GM19025 (cell line): ENCODE results near the gene SARS2.
A peak's percentile ranks its signal among the peaks of the same experiment; 100 is the strongest.
"Not testable (repeated sequence)": the region's sequence is repeated elsewhere in the genome, so short reads cannot be mapped to it uniquely, and the experiment has no call there.

Experiments
- ATAC-seq: cut with Tn5 transposase; IDR thresholded peaks from one replicate; pipeline ENCODE4 v1.9.1; 2021; ENCODE audit warnings: mild to moderate bottlenecking, low read depth, moderate library complexity; ENCODE audit not compliant: unreplicated experiment

The SARS2 gene

GRCh38 chr19:38929929-38930775 lies at the start of gene SARS2:
Gene SARS2, minus strand, starts transcription at chr19:38930763. Its CDS starts 27 bp downstream, at chr19:38930736.
- ATAC-seq, result peak; percentile 51

- ATAC-seq, result no peak
Observed at GRCh38 chr19:38979812-38980211, 49.2 kb upstream of the SARS2 start.

- no peak for ATAC-seq
Observed at GRCh38 chr19:38978326-38978689, 47.7 kb upstream of the SARS2 start.

- peak; percentile 81 for ATAC-seq
Observed at GRCh38 chr19:38977445-38978325, 47.1 kb upstream of the SARS2 start.

GRCh38 chr19:38975861-38976271 lies 45.3 kb upstream of the SARS2 start:
- no peak for ATAC-seq

- ATAC-seq, result no peak
Observed at GRCh38 chr19:38975214-38975860, 44.8 kb upstream of the SARS2 start, which contains the start of gene FBXO17. Gene FBXO17, minus strand, starts transcription at chr19:38975742. Its CDS starts 25,423 bp downstream, at chr19:38950319.

- no peak for ATAC-seq
Observed at GRCh38 chr19:38974624-38975213, 44.2 kb upstream of the SARS2 start.

- no peak for ATAC-seq
Observed at GRCh38 chr19:38971672-38972071, 41.1 kb upstream of the SARS2 start.

GRCh38 chr19:38970664-38971532 lies 40.3 kb upstream of the SARS2 start:
- ATAC-seq, result no peak

- not testable (repeated sequence) for ATAC-seq
Observed at GRCh38 chr19:38966149-38966548, 35.6 kb upstream of the SARS2 start.

- ATAC-seq, result no peak
Observed at GRCh38 chr19:38964738-38965137, 34.2 kb upstream of the SARS2 start.

GRCh38 chr19:38959618-38960017 lies 29.1 kb upstream of the SARS2 start:
- ATAC-seq, result no peak

GRCh38 chr19:38958301-38958700 lies 27.7 kb upstream of the SARS2 start:
- no peak for ATAC-seq

GRCh38 chr19:38956264-38956663 lies 25.7 kb upstream of the SARS2 start:
- no peak for ATAC-seq

GRCh38 chr19:38953677-38954076 lies 23.1 kb upstream of the SARS2 start:
- ATAC-seq, result no peak

GRCh38 chr19:38952395-38953165 lies 22.0 kb upstream of the SARS2 start:
- ATAC-seq, result no peak

GRCh38 chr19:38951187-38951586 lies 20.6 kb upstream of the SARS2 start:
- ATAC-seq, result no peak

GRCh38 chr19:38949580-38950367 lies 19.2 kb upstream of the SARS2 start:
- no peak for ATAC-seq
